Mesodermal cell (in vitro differentiated cells): Measurements from ENCODE around the gene ALKBH1.

Source experiments
- H3K27ac ChIP-seq: 2 replicates; pipeline ENCODE4 v1.7.0; 2013; ENCODE audit warnings: mild to moderate bottlenecking, low read depth, low read length, moderate library complexity; ENCODE audit not compliant: severe bottlenecking
- H3K36me3 ChIP-seq: 2 replicates; pipeline ENCODE4 v1.7.1; 2013; ENCODE audit warnings: mild to moderate bottlenecking, low read length, moderate library complexity; ENCODE audit not compliant: control insufficient read depth, insufficient read depth
- H3K4me1 ChIP-seq: one replicate; pipeline ENCODE4 v1.7.1; 2013; ENCODE audit warnings: mild to moderate bottlenecking, low read length; ENCODE audit not compliant: insufficient read depth, control insufficient read depth, poor library complexity, severe bottlenecking
- H3K4me3 ChIP-seq: 2 replicates; pipeline ENCODE4 v1.7.0; 2013; ENCODE audit warnings: low read length, control low read depth, mild to moderate bottlenecking; ENCODE audit not compliant: insufficient read depth, poor library complexity, severe bottlenecking; ENCODE audit errors: extremely low read depth
- H3K9me3 ChIP-seq: 2 replicates; pipeline ENCODE4 v1.7.1; 2013; ENCODE audit warnings: mild to moderate bottlenecking, low read length, moderate library complexity; ENCODE audit not compliant: control insufficient read depth
- WGBS, 2 experiments: methylation state at CpG; one replicate each; pipeline ENCODE4 v1.1.5; 2013; ENCODE audit warnings: missing lambda C conversion rate in 2 of 2; ENCODE audit not compliant: insufficient coverage in 2 of 2; 5-methylcytosine and 5-hydroxymethylcytosine counted together

The ALKBH1 gene

DNA sequence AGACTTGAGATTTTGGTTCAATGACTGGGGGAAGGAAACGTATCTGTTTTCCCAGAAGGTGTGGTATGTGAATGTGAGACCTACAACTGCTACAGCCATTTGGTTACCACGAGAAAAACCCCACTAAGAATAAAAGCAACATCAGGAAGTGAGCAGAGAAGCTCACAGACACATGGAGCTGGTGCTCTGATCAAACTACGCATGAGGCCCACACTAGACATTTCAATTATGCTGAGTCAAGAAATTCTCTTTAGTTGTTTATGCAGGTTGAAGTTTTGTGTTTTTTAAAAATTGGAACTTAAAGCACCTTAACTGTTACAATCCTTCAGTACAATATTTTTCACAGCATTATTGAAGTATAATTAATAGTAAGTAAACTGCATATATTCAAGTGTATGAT, 82.5 kb downstream of the ALKBH1 start:
- Histone ChIP-seq H3K4me3 (no peak overlapping the region), H3K27ac (no peak overlapping the region), H3K9me3 (no peaks in the 10 kb centered on the region), H3K36me3 (no peaks in the 10 kb centered on the region), H3K4me1 (no peaks in the 10 kb centered on the region)
- 100% methylated on average over 1 of the region's 3 CpGs; no CpG with 5 or more reads in 1 of the 2 experiments for WGBS, 2 experiments

GRCh38 chr14:77623201-77623600, 84.6 kb downstream of the ALKBH1 start:
- Histone ChIP-seq H3K4me1 (no peaks in the 10 kb centered on the region), H3K4me3 (no peak overlapping the region), H3K36me3 (no peaks in the 10 kb centered on the region), H3K27ac (no peak overlapping the region), H3K9me3 (no peaks in the 10 kb centered on the region)
- WGBS, 2 experiments: 80 to 89% methylated on average over 1 of the region's 1 CpG
